Psoas muscle (tissue), 8 donors: ENCODE results near the gene NT5DC3. TPM values are rescaled to one million over a fixed set of nuclear protein-coding genes. Genes with fewer than 3 reads are reported as not detected.

ENCODE experiments used
- ATAC-seq, 4 donors: fragments of 200-7000 bp; cut with Tn5 transposase; one replicate each; pipeline ENCODE4 v1.9.1; 2020; ENCODE audit warnings: moderate library complexity in 3 of 4, mild to moderate bottlenecking in 2 of 4
- DNase-seq, 2 donors: peaks; one replicate each; pipeline ENCODE4 v3.0.0-alpha.2; 2020
- H3K27ac ChIP-seq: fragments of 200-600 bp; one replicate; pipeline ENCODE4 v1.8.0; 2022
- H3K27me3 ChIP-seq, 3 donors: fragments of 200-600 bp in 1 of 3; one replicate each; pipeline versions ENCODE4 v1.6.1 to v1.8.0; 2013 to 2022; ENCODE audit warnings: low read length in 2 of 3, mild to moderate bottlenecking in 2 of 3, moderate library complexity in 1 of 3; ENCODE audit not compliant: insufficient read depth in 3 of 3
- H3K36me3 ChIP-seq, 2 donors: fragments of 200-600 bp in 1 of 2; one replicate each; pipeline versions ENCODE4 v1.6.1 to v1.8.0; 2013 to 2022; ENCODE audit warnings: low read depth in 1 of 2, mild to moderate bottlenecking in 1 of 2, moderate library complexity in 1 of 2; ENCODE audit not compliant: insufficient read depth in 1 of 2
- H3K4me1 ChIP-seq: fragments of 200-600 bp; one replicate; pipeline ENCODE4 v1.8.0; 2022
- H3K4me3 ChIP-seq: fragments of 200-600 bp; one replicate; pipeline ENCODE4 v1.8.0; 2022; ENCODE audit warnings: mild to moderate bottlenecking
- H3K9me3 ChIP-seq: fragments of 200-600 bp; one replicate; pipeline ENCODE4 v1.8.0; 2022
- CTCF ChIP-seq: fragments of 200-600 bp; IDR thresholded peaks from one replicate; pipeline ENCODE4 v1.8.0; 2022; ENCODE audit warnings: antibody characterized with exemption
- WGBS, 3 donors: extraction: QIAGEN DNeasy Blood & Tissue Kit; methylation state at CpG; one replicate each; pipeline versions ENCODE4 v1.1.6 to v1.1.7; 2013; 5-methylcytosine and 5-hydroxymethylcytosine counted together
- intact Hi-C, 2 donors: fragments of 100-400 bp; cut with DNase I; formaldehyde crosslinking; loops; one replicate each; pipeline versions ENCODE4 v1.11.0 to v1.14.2; 2022
- polyA plus RNA-seq, 3 donors: library from polyadenylated mRNA; stranded (reverse); fragments of 200-250 nt; gene quantifications; one replicate each; pipeline ENCODE4 v1.2.3, GENCODE V29; 2013
- total RNA-seq, 4 donors: library from RNA; stranded (reverse); fragmentation: NEBNext Ultra II Directional in 2 of 4; extraction: Animal tissue kit (Norgen Biotek cat#: 25700) in 2 of 4; gene quantifications; one replicate each; pipeline versions ENCODE4 v1.2.1 to v1.2.4, GENCODE V29; 2021 to 2023
- donor health status: healthy with polysubstance abuse.
- donor health status: DM: no; HTN: no; CAD: no; lungs with moderate emphysema.
- donor health status: Bipolar disorder and iron deficiency.
- donor health status: healthy.
- donor health status: DM: yes; HTN: yes; CAD: no.
- donor health status: DM: no; HTN: no; CAD: no.
- donor health status: DM: no; HTN: no; CAD: no.
- donor health status: DM: yes; HTN: yes; CAD: no.

The NT5DC3 gene
- total and polyA plus RNA-seq, 7 donors, result 5.2 to 64.2 (median 16.2) TPM

GRCh38 chr12:103821773-103822172 lies 19.3 kb downstream of the NT5DC3 start:
- no peak overlapping the region for H3K4me3 ChIP-seq
- H3K27ac ChIP-seq, result no peak overlapping the region
- no peak for TF ChIP-seq CTCF
- no peak for DNase-seq
- 99 to 100% (median 100%) methylated on average over 1 of the region's 1 CpG for WGBS, 3 donors
- no peaks in the 10 kb centered on the region for H3K27me3 ChIP-seq
- ATAC-seq, result no peak
- H3K4me1 ChIP-seq, result peaks cover 28% of the 10 kb centered on the region
- intact Hi-C loops, result no loop called here
- no peaks in the 10 kb centered on the region for H3K9me3 ChIP-seq
- no peaks in the 10 kb centered on the region for H3K36me3 ChIP-seq

GRCh38 chr12:103820881-103821489 lies 20.0 kb downstream of the NT5DC3 start:
- DNase-seq (no peak), ATAC-seq (no peak)
- H3K4me1 ChIP-seq, result peaks cover 28% of the 10 kb centered on the region
- intact Hi-C loops, result no loop called here
- H3K4me3 ChIP-seq, result no peak overlapping the region
- H3K27ac ChIP-seq, result no peak overlapping the region
- no peaks in the 10 kb centered on the region for H3K9me3 ChIP-seq
- WGBS, 3 donors, result 70 to 79% (median 74%) methylated on average over 3 of the region's 3 CpGs
- H3K27me3 ChIP-seq, result no peaks in the 10 kb centered on the region
- no peaks in the 10 kb centered on the region for H3K36me3 ChIP-seq
- no peak for TF ChIP-seq CTCF

GRCh38 chr12:103820361-103820760 lies 20.7 kb downstream of the NT5DC3 start:
- intact Hi-C loops, result no loop called here
- Histone ChIP-seq H3K36me3 (no peaks in the 10 kb centered on the region), H3K4me1 (peaks cover 28% of the 10 kb centered on the region), H3K9me3 (no peaks in the 10 kb centered on the region), H3K4me3 (no peak overlapping the region), H3K27me3 (no peaks in the 10 kb centered on the region), H3K27ac (no peak overlapping the region)
- DNase-seq, result no peak
- ATAC-seq, result no peak
- no peak for TF ChIP-seq CTCF

GRCh38 chr12:103819892-103820291 lies 21.1 kb downstream of the NT5DC3 start:
- DNase-seq (no peak), ATAC-seq (no peak)
- Histone ChIP-seq H3K27ac (no peak overlapping the region), H3K36me3 (no peaks in the 10 kb centered on the region), H3K4me1 (peaks cover 28% of the 10 kb centered on the region), H3K9me3 (no peaks in the 10 kb centered on the region), H3K4me3 (no peak overlapping the region), H3K27me3 (no peaks in the 10 kb centered on the region)
- no peak for TF ChIP-seq CTCF
- intact Hi-C loops, result no loop called here
- WGBS, 3 donors, result 95 to 100% (median 97%) methylated on average over 2 of the region's 2 CpGs

GRCh38 chr12:103819312-103819711 lies 21.7 kb downstream of the NT5DC3 start:
- TF ChIP-seq CTCF, result no peak
- Histone ChIP-seq H3K27me3 (no peaks in the 10 kb centered on the region), H3K4me3 (no peak overlapping the region), H3K4me1 (peaks cover 27% of the 10 kb centered on the region), H3K9me3 (no peaks in the 10 kb centered on the region), H3K27ac (no peak overlapping the region), H3K36me3 (no peaks in the 10 kb centered on the region)
- WGBS, 3 donors, result 89 to 100% (median 93%) methylated on average over 2 of the region's 2 CpGs
- DNase-seq (no peak), ATAC-seq (no peak)
- intact Hi-C loops, result no loop called here
